Mucosa of gallbladder (tissue), 1 donor: ENCODE data around the gene CCDC73. TPM values are rescaled to one million over a fixed set of nuclear protein-coding genes. Genes with fewer than 3 reads are reported as not detected.
A peak's percentile ranks its signal among the peaks of the same experiment; 100 is the strongest.

Source experiments
- DNase-seq: peaks from one replicate; pipeline ENCODE4 v3.0.0-alpha.2; 2020; ENCODE audit warnings: low spot score
- total RNA-seq: library from RNA; stranded (reverse); gene quantifications from one replicate; pipeline ENCODE4 v1.2.1, GENCODE V29; 2021
- donor health status: DM: no; HTN: no; CAD: no.

The CCDC73 gene
- total RNA-seq, 1 donor from 2014 or later: not detected

- DNase-seq: no peak
Observed at GRCh38 chr11:32586576-32587190, 207.8 kb downstream of the CCDC73 start.

- DNase-seq: no peak
Observed at GRCh38 chr11:32584921-32585320, 209.5 kb downstream of the CCDC73 start.

DNA sequence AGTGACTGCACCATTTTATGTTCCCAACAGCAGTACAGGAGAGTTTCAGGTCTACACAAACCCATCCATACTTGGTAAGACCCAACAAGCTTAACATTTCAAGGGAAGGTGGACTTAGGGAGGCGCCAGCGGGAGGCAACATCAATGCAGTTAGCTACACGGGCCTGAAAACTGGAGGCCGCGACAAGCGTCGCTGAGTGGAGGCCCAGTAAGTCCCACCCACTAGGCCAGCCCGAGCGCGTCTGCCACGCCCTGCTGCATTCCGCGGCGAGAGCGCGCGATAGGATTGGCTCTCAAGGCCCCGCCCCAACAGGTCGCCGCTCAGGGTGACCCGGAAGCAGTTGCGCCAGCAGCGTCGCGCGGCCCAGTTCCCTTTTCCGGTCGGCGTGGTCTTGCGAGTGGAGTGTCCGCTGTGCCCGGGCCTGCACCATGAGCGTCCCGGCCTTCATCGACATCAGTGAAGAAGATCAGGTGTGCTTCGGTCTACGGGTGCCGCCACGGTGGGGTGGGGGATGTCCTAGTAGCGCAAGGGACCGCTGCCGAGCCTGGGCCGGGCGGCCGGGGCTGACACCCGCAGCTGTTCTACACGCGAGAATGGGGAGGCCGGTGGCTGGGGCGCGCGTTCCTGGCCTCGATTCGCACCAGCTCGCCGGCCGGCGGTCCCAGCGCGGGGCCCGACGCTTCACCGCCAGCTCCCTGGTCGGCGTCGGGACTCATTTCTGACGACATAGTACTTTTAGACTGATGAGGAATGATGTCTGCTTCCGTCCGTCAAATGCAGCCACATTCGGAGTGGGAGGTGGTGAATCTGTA, 210.8 kb downstream of the CCDC73 start, which contains the start of gene EIF3M:
Gene EIF3M, plus strand, starts transcription at position 373 of the 813 bp plus-strand sequence. Its CDS starts 57 bp downstream, at position 430.
- peak; percentile 97 for DNase-seq

DNA sequence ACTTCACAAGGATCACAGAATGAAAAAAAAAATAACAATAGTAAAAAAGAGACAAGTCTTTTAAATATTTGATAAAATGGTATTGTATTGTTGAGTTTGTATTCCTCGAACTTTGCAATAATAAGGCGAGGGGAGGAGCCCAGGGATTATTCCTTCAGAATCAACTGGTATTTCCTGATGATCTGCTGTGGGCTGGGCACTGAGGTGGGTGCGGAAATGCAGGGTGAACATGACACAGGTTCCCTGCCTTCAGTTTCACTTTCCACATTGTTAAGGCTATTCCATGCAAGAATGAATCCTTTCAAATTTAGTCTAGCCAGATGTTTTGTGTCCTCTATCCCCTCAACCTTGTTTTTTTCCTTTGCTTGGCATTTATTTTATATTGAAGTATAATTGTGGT, 212.9 kb downstream of the CCDC73 start:
- DNase-seq: no peak

DNA sequence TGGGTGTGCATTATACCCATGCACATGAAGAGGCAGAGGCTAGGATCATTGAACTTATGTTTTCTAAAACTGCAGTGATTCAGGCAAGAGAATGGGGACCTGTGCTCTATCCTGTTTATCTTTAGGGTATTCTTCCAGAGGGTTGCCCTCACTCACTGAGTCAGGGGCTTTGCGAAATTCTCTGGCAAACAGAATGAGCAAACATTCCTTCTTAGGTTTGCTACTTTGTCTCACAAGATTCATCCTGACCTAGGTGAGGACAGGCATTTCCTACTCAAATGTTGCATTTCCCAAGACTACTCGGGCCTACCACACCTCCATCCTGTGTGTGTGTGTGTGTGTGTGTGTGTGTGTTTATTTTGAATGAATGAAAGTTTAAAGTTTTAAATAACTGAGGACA, 213.5 kb downstream of the CCDC73 start:
- no peak for DNase-seq

DNA sequence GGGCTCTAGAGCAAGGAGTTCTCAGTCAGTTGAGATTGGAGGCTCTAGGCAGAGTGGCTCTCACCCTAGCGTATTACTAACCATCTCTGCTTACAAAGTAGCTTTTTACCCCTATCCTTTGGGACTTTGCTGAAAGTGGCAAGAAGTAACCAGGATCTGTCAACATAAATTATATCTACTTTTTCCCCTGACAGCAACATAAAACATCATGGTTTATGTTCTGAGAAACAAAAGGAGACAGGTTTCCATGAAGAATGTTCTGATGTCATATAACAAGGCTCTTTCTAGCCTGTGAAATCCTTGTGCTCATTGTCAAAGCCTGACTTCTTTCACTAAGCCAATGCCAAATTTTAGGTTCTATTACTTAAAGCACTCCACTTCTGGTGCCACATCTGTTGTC, 218.0 kb downstream of the CCDC73 start:
- no peak for DNase-seq

DNA sequence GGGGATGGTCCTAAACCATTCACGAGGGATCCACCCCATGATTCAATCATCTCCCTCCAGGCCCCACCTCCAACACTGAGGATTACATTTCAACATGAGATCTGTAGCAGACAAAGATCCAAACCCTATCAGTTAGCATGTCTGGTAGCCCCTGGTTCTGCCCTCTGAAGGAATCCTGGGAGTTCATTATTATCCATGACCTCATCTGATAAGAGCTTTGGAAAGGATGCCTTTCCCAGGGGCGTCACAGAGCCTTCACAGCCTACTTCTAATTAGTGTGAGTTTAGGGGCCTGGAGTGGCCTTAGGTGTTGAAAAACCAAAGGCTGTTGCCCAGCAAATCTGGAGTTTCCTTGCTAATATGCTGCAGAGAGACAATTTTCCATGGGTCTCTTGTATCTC, 219.4 kb downstream of the CCDC73 start:
- DNase-seq: no peak

- DNase-seq: no peak
Observed at GRCh38 chr11:32574421-32574820, 220.0 kb downstream of the CCDC73 start.

DNA sequence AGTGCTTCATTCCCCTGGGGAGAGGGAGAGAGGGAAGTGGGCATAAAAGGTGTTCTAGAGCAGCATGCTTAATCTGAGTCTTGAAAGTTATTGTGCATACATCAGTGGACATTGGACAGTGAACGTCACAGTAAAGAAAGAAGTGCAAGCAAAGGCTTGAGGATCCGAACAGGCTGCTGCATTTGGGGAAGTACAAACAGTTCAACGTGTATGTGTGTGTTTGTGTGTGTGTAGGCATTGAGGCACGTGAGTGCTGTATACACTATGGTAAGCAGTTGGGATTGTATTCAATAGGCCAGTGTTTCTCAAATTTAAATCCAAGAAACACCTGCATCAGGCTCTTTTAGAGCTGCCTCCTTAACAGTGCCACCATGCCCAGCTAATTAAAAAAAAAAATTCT, 221.2 kb downstream of the CCDC73 start:
- DNase-seq: no peak

- no peak for DNase-seq
Observed at GRCh38 chr11:32571039-32571438, 223.4 kb downstream of the CCDC73 start.

- no peak for DNase-seq
Observed at GRCh38 chr11:32569313-32569881, 225.1 kb downstream of the CCDC73 start.

DNA sequence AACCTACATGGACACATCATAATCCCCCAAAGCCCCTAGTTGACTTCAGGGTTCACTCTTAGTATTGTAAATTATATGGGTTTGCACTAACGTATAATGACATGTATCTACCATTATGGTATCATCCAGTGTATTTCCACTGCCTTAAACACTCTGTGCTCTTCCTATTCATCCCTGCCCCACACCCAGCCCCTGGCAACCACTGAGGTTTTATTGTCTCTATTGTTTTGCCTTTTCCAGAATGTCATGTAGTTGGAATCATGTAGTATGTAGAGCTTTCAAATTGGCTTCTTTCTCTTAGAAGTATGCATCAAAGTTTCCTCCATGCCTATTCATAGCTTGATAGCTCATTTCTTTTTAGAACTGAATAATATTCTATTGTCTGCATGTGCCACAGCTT, 227.3 kb downstream of the CCDC73 start:
- no peak for DNase-seq

DNA sequence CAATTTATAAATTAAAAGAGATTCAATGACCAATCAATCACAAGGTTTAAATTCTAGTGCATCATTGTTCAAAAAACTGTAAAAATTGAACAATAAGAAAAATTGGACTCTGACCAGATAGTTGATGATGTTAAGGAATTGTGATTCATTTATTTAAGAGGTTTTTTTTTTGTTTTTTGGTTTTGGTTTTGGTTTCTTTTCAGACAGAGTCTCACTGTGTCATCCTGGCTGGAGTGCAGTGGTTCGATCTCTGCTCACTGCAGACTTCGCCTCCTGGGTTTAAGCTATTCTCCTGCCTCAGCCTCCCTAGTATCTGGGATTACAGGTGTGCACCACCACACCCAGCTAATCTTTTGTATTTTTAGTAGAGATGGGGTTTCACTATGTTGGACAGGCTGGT, 227.9 kb downstream of the CCDC73 start:
- DNase-seq: no peak

DNA sequence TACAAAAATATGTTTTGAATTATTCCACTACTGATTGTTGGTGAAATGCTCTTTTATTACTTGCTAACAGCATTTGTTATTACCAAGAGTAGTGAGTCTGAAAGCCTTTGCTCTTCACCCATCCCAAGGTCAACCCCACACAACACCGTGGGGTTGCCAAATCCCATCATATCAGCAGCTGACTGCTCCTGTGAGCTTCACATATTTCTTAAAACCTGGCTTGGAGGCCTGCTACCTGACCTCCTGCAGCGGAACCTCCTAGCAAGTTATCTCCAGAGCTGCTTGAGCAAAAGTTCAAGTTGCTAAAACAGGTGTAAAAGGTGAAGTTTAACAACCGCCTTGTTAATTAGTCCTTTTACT, 230.9 kb downstream of the CCDC73 start:
- no peak for DNase-seq

DNA sequence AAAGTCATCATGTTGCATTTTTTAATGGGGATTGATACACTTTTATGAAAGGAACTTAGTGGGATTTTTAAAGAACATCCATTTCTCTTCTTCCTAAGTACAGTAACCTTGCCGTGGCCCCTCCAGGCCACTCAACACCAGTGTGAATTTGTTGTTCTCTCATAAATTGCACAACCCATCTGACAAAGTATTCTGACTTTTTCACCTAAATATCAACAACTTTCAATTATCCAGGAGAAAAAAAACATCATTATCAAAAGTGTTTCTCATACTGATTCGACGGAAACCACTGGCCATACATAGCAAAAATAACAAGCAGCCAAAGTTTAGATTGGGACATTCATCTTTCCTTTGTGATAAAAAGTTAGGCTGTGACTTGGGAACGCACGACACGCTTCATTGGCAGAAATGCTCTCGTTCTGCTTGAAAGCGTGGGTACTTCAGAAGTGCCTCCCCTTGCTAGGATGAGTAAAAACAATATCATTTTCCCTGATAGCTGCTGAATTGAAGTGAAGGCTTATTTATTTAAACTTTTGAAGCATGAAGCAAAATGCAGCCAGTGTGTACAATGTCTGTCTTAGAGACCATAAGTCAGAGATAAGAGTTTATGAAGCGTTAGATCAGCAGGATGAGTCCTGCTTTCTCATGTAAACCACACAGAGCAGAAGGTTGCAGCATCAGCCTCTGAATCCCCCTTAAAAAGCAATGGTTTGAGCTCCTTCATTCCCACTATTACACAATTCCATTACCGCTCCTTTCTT, 231.4 kb downstream of the CCDC73 start:
- DNase-seq: no peak

DNA sequence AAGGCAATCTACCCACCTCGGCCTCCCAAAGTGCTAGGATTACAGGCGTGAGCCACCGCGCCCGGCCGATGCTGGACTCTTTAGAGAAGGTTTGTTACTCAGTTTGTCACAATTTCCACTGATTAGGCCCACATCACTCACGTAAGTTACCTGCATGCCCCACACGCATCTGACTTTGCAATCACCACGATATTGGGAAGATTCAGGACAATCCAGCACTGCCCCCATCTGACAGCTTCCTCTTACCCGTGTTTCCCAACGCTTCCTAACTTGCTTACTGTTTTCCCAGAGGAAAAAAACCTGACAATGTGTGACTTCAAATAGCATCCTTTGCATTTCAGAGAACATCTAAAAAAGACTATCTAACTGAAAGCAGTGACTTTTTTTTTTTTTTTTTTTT, 232.6 kb downstream of the CCDC73 start:
- DNase-seq: no peak

DNA sequence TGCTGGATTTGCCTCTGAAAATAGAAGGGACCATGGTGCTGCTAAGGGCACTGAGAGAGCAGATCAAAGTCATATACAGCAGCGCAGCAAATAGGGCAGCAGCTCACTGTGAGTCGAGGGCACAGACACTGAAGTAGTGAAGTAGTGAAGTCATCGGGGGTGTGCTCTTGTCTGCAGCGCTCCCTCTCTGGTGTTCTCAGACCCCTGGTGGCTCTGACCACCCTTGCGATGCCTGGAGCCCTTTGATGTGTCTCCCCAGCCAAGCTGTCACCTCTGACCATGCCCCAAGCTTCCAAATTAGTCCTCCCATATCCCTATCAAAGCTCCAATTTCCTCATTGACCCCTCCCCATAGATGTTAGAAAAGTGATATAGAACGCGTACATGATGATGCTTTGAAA, 238.6 kb downstream of the CCDC73 start:
- DNase-seq: no peak

- no peak for DNase-seq
Observed at GRCh38 chr11:32555091-32555490, 239.4 kb downstream of the CCDC73 start.
